Pancreas (tissue), 10 donors: ENCODE measurements around the gene MCAT. TPM values are rescaled to one million over a fixed set of nuclear protein-coding genes. Genes with fewer than 3 reads are reported as not detected.
"Not testable (repeated sequence)": the region's sequence is repeated elsewhere in the genome, so short reads cannot be mapped to it uniquely, and the experiment has no call there.

Experiments
- ATAC-seq, 4 donors: fragments of 200-7000 bp; cut with Tn5 transposase; one replicate each; pipeline versions ENCODE4 v1.8.0 to v1.9.1; 2020; ENCODE audit warnings: mild to moderate bottlenecking in 4 of 4, moderate library complexity in 4 of 4
- DNase-seq, 6 donors: peaks; one replicate each; pipeline ENCODE4 v3.0.0-alpha.2; 2020
- FAIRE-seq: peaks from 2 replicates; lab custom pipeline; 2012; peaks lifted over from hg19 to GRCh38; lab: Jason Lieb, UNC
- H3K27ac ChIP-seq, 4 donors: fragments of 200-600 bp; sonication (generic); 1 replicate in 3 of 4; 2 replicates in 1 of 4; pipeline versions ENCODE4 v1.5.0 to v1.8.0; 2020
- H3K27me3 ChIP-seq, 4 donors: fragments of 200-600 bp; one replicate each; pipeline ENCODE4 v1.8.0; 2021
- H3K36me3 ChIP-seq, 3 donors: fragments of 200-600 bp; sonication (generic) in 1 of 3; one replicate each; pipeline versions ENCODE4 v1.5.0 to v1.8.0; 2020 to 2021
- H3K4me1 ChIP-seq, 3 donors: fragments of 200-600 bp; one replicate each; pipeline ENCODE4 v1.8.0; 2021
- H3K4me3 ChIP-seq, 4 donors: fragments of 200-600 bp; sonication (generic) in 2 of 4; one replicate each; pipeline versions ENCODE4 v1.5.0 to v1.8.0; 2020 to 2021
- H3K9me3 ChIP-seq, 4 donors: fragments of 200-600 bp; one replicate each; pipeline ENCODE4 v1.8.0; 2021
- WGBS, 2 donors: extraction: QIAGEN DNeasy Blood & Tissue Kit; methylation state at CpG; one replicate each; pipeline ENCODE4 v1.1.7; 2013; 5-methylcytosine and 5-hydroxymethylcytosine counted together
- intact Hi-C, 3 donors: fragments of 100-400 bp; cut with DNase I; formaldehyde crosslinking; loops; one replicate each; pipeline versions ENCODE4 v1.11.1 to v1.14.2; 2022
- polyA plus RNA-seq, 2 donors: library from polyadenylated mRNA; stranded (reverse); fragments of 200-250 nt; gene quantifications; one replicate each; pipeline ENCODE4 v1.2.3, GENCODE V29; 2013
- total RNA-seq, 6 donors: library from RNA; stranded (reverse); fragmentation: NEBNext Ultra II Directional in 4 of 6; extraction: Animal tissue kit (Norgen Biotek cat#: 25700) in 4 of 6; gene quantifications; one replicate each; pipeline versions ENCODE4 v1.2.1 to v1.2.4, GENCODE V29; 2021 to 2023
- TF ChIP-seq, protein P1 (sequence below), 4 donors: fragments of 200-600 bp; sonication (generic) in 3 of 4; IDR thresholded peaks; one replicate each; pipeline versions ENCODE4 v1.5.0 to v1.8.0; 2021; ENCODE audit warnings: antibody characterized with exemption in 4 of 4
- donor health status: healthy with polysubstance abuse.
- donor health status: DM: no; HTN: no; CAD: no; lungs with moderate emphysema.
- donor health status: DM: no; HTN: no; CAD: no.
- donor health status: control.
- donor health status: control.
- donor health status: Bipolar disorder and iron deficiency.
- donor health status: DM: yes; HTN: yes; CAD: no.
- donor health status: DM: no; HTN: no; CAD: no.
- donor health status: DM: no; HTN: no; CAD: no.
- donor health status: DM: yes; HTN: yes; CAD: no.

The MCAT gene
- total and polyA plus RNA-seq, 8 donors = 7.0 to 14.1 (median 10.7) TPM

DNA sequence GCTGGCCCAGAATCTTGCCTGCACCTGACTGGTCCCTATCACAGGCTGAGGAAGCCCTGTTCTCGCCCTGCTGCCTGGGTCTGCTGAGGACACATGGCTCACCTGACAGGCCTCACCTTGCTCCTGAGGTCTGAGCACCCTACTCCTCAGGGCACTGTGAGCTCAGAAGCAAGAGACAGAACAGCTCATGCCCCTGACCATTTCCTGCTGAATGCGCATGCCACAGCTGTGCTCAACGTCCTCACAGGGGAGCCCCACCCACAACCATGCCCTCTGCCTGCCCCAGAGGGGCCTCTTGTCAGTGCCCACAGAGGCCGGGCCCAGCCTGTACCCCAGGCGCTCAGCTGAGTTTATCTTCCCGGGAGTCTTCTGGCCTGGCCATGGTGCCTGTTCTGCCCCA is 5.4 kb upstream of the MCAT start:
- 59 to 64% methylated on average over 6 of the region's 6 CpGs for WGBS, 2 donors
- H3K4me3 ChIP-seq = no peak overlapping the region
- H3K27me3 ChIP-seq = no peaks in the 10 kb centered on the region
- no peak overlapping the region for H3K27ac ChIP-seq
- intact Hi-C loops = no loop called here
- no peak for ATAC-seq
- no peaks in the 10 kb centered on the region for H3K9me3 ChIP-seq
- peaks cover 0 to 3% (median 0%) of the 10 kb centered on the region in 3 donors for H3K4me1 ChIP-seq
- TF ChIP-seq, protein P1, sequence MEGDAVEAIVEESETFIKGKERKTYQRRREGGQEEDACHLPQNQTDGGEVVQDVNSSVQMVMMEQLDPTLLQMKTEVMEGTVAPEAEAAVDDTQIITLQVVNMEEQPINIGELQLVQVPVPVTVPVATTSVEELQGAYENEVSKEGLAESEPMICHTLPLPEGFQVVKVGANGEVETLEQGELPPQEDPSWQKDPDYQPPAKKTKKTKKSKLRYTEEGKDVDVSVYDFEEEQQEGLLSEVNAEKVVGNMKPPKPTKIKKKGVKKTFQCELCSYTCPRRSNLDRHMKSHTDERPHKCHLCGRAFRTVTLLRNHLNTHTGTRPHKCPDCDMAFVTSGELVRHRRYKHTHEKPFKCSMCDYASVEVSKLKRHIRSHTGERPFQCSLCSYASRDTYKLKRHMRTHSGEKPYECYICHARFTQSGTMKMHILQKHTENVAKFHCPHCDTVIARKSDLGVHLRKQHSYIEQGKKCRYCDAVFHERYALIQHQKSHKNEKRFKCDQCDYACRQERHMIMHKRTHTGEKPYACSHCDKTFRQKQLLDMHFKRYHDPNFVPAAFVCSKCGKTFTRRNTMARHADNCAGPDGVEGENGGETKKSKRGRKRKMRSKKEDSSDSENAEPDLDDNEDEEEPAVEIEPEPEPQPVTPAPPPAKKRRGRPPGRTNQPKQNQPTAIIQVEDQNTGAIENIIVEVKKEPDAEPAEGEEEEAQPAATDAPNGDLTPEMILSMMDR (IDR thresholded peaks at IDR 0.05) = no peak
- no peak for FAIRE-seq
- H3K36me3 ChIP-seq = no peaks in the 10 kb centered on the region
- no peak for DNase-seq

DNA sequence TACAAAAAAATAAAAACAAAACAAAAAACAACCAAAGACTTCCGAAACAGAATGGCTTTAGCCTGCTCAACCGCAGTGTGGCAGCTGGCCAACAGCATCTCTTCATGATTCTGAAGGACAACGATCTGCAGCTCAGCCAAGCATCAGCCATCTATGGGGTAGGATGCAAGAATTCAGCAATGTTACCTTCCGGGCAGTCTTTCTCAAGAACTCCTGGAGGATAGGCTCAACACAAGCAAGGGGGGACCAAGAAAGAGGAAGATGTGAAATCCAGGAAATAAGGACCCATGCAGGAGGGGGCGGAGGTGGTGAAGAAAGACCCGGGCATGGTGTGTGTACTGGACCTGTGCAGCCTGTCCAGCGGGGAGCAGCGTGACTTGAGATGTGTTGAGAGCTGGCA is 4.6 kb upstream of the MCAT start:
- H3K36me3 ChIP-seq = no peaks in the 10 kb centered on the region
- H3K4me3 ChIP-seq = no peak overlapping the region
- TF ChIP-seq, protein P1 (IDR thresholded peaks at IDR 0.05) = no peak
- H3K27me3 ChIP-seq = no peaks in the 10 kb centered on the region
- H3K27ac ChIP-seq = no peak overlapping the region
- H3K9me3 ChIP-seq = no peaks in the 10 kb centered on the region
- WGBS, 2 donors = 52 to 64% methylated on average over 8 of the region's 8 CpGs
- H3K4me1 ChIP-seq = peaks cover 0 to 3% (median 0%) of the 10 kb centered on the region in 3 donors
- intact Hi-C loops = no loop called here
- DNase-seq (no peak), FAIRE-seq (no peak), ATAC-seq (no peak)

DNA sequence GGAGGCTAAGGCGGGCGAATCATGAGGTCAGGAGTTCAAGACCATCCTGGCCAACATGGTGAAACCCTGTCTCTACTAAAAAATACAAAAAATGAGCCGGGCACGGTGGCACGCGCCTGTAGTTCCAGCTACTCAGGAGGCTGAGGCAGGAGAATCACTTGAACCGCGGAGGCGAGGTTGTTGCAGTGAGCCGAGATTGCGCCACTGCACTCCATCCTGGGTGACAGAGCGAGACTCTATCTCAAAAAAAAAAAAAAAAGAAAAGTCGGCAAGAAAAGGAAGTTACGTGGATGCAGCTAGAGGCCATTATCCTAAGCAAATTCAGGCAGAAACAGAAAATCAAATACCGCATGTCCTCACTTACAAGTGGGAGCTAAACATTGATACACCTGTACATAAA is 3.1 kb upstream of the MCAT start:
- H3K27me3 ChIP-seq, H3K9me3 ChIP-seq, intact Hi-C loops, H3K4me3 ChIP-seq, H3K27ac ChIP-seq, H3K36me3 ChIP-seq, ATAC-seq, FAIRE-seq: not testable (repeated sequence)
- peaks cover 0 to 11% (median 5%) of the 10 kb centered on the region in 3 donors for H3K4me1 ChIP-seq
- DNase-seq = peak in 1 of 6 donors; percentile 13
- WGBS, 2 donors = 80 to 85% methylated on average over 15 of the region's 15 CpGs

DNA sequence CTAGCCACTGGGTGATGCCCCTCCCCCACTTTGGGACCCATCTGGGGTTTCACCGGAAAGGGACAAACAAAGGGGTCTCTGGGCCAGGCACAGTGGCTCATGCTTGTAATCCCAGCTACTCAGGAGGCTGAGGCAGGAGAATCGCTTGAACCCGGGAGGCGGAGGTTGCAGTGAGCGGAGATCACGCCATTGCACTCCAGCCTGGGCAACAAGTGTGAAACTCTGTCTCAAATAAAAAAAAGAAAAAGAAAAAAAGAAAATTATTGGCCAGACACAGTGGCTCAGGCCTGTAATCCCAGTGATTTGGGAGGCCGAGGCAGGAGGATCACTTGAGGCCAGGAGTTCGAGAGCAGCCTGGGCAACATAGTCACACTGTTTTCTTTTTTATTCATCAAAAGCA is 2.2 kb upstream of the MCAT start:
- not testable (repeated sequence) for FAIRE-seq

DNA sequence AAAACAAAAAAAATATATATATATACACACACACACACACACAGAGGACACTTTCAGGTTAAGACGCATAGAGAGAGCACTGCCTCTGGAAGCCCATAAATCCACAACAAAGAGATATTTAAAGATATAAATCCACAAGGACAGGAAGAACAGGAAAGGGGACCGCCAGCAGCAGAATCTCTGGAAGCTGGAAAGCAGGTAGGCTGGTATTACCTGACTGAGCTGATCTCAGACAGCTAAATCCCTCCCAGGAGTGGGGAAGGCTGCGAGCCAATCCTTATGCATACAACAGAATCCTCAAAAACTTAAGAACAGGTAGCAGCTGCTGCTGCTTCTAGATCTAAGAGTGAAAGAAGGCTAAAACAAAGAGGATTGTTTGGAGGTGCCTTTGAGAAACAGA is 1.8 kb upstream of the MCAT start:
- WGBS, 2 donors = 71 to 74% methylated on average over 3 of the region's 3 CpGs
- H3K4me3 ChIP-seq = no peak overlapping the region
- TF ChIP-seq, protein P1 (IDR thresholded peaks at IDR 0.05) = no peak
- peaks cover 0 to 5% (median 0%) of the 10 kb centered on the region in 3 donors for H3K36me3 ChIP-seq
- H3K27me3 ChIP-seq = no peaks in the 10 kb centered on the region
- H3K9me3 ChIP-seq = no peaks in the 10 kb centered on the region
- DNase-seq (no peak), FAIRE-seq (no peak), ATAC-seq (no peak)
- intact Hi-C loops = no loop called here
- H3K4me1 ChIP-seq = peaks cover 0 to 14% (median 5%) of the 10 kb centered on the region in 3 donors
- H3K27ac ChIP-seq = no peak overlapping the region

More for the DNA sequence above, 2.2 kb upstream of the MCAT start:
- H3K27me3 ChIP-seq, intact Hi-C loops, DNase-seq, H3K4me3 ChIP-seq, H3K27ac ChIP-seq, ATAC-seq, H3K36me3 ChIP-seq, H3K9me3 ChIP-seq: not testable (repeated sequence)
- WGBS, 2 donors = 86 to 93% methylated on average over 8 of the region's 8 CpGs
- peaks cover 0 to 14% (median 5%) of the 10 kb centered on the region in 3 donors for H3K4me1 ChIP-seq

DNA sequence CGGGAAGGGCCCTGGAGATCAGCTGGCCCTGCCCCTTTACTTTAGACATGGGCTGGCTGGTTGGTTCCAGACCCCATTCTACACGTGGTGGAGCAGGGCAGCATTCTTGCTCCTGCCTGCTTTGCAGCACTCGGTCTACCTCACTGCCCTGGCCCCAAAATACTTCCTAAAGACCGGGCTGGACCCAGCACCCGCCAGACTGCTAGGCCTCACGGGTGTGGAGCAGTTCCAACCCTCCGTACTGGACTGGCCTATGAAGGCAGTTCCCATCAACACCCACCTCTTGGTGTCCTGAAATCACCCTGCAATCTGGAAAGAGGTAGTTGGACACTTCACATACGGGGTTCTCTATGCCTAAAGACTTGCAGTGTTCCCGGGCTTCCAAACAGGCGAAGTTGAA is 6.4 kb downstream of the MCAT start:
- TF ChIP-seq, protein P1 (IDR thresholded peaks at IDR 0.05) = no peak
- Histone ChIP-seq H3K4me3 (no peak overlapping the region), H3K27ac (no peak overlapping the region), H3K27me3 (no peaks in the 10 kb centered on the region), H3K9me3 (no peaks in the 10 kb centered on the region), H3K36me3 (peaks cover 0 to 50% (median 4%) of the 10 kb centered on the region in 3 donors), H3K4me1 (peaks cover 0 to 8% (median under 1%) of the 10 kb centered on the region in 3 donors)
- FAIRE-seq (no peak), ATAC-seq (no peak), DNase-seq (no peak)
- intact Hi-C loops = no loop called here
- 77 to 86% methylated on average over 10 of the region's 10 CpGs for WGBS, 2 donors
